B cell (primary cell): Measurements from ENCODE around the gene TMEM92.

Experiments used
- EZH2 ChIP-seq: IDR thresholded peaks from 2 replicates; pipeline ENCODE4 v1.6.1; 2012; ENCODE audit warnings: borderline replicate concordance, low read depth, mild to moderate bottlenecking, moderate library complexity, low read length; ENCODE audit not compliant: insufficient read depth, poor library complexity, severe bottlenecking
- TF ChIP-seq, protein P1 (sequence below): fragments of 200-600 bp; IDR thresholded peaks from one replicate; pipeline ENCODE4 v1.8.0; 2022; ENCODE audit warnings: antibody characterized with exemption, mild to moderate bottlenecking

DNA sequence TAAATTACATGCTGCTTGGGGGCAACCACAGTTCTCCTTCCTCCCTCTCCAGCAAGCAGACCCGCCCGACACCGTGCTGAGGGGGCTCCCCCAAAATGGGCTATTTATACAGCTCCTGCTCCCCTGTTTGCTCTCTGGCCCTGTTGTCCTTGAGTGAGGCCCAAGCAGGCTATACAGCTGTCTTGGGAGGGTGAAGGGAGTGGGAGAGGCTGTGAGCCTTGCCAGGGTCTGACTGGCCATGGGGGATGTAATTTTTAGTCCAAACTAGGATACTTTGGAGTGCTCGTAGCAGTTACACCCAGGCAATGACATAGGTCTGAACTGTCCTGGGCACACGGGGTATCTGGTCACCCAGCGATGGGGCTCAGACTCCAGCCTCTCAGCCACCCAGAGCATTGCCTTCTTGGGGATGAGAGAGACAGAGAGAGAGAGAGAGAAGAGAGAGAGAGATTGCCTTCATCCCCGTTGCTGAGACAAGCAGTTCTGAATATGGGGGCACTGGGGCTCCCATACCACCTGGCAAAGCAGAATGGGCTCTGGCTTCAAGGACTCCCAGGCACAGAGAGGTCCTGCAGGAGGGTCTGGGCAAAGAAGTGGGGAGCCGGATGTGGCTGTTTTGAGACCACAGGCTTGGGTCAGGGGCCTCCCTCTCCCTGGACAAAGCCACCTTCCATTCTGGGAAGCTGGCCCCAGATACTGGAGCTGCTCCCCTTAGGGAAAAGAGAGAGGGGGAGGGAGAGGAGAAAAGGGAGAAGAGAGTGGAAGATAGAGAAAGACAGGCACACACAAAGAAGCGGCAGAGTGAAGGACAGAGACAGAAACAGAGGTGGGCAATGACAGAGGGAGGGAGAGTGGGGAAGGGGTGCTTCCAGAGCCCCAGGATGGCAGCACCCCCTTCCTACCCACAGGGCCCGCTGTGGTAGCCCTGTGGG lies 10.7 kb upstream of the TMEM92 start:
- TF ChIP-seq EZH2, result no peak
- TF ChIP-seq, protein P1, sequence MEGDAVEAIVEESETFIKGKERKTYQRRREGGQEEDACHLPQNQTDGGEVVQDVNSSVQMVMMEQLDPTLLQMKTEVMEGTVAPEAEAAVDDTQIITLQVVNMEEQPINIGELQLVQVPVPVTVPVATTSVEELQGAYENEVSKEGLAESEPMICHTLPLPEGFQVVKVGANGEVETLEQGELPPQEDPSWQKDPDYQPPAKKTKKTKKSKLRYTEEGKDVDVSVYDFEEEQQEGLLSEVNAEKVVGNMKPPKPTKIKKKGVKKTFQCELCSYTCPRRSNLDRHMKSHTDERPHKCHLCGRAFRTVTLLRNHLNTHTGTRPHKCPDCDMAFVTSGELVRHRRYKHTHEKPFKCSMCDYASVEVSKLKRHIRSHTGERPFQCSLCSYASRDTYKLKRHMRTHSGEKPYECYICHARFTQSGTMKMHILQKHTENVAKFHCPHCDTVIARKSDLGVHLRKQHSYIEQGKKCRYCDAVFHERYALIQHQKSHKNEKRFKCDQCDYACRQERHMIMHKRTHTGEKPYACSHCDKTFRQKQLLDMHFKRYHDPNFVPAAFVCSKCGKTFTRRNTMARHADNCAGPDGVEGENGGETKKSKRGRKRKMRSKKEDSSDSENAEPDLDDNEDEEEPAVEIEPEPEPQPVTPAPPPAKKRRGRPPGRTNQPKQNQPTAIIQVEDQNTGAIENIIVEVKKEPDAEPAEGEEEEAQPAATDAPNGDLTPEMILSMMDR, result no peak
